AG10803 (cell line): Measurements from ENCODE around the gene MOCS1.

ENCODE experiments used
- DNase-seq: peaks from one replicate; pipeline ENCODE4 v3.0.0; 2010; ENCODE audit warnings: low read depth
- H3K4me3 ChIP-seq: 2 replicates; pipeline ENCODE4 v1.5.1; 2011; ENCODE audit warnings: mild to moderate bottlenecking, low read length, control low read depth
- CTCF ChIP-seq: conservative IDR thresholded peaks from 2 replicates; pipeline ENCODE4 v1.5.1; 2011; ENCODE audit warnings: mild to moderate bottlenecking, low read length, control low read depth, inconsistent platforms

Gene MOCS1

DNA sequence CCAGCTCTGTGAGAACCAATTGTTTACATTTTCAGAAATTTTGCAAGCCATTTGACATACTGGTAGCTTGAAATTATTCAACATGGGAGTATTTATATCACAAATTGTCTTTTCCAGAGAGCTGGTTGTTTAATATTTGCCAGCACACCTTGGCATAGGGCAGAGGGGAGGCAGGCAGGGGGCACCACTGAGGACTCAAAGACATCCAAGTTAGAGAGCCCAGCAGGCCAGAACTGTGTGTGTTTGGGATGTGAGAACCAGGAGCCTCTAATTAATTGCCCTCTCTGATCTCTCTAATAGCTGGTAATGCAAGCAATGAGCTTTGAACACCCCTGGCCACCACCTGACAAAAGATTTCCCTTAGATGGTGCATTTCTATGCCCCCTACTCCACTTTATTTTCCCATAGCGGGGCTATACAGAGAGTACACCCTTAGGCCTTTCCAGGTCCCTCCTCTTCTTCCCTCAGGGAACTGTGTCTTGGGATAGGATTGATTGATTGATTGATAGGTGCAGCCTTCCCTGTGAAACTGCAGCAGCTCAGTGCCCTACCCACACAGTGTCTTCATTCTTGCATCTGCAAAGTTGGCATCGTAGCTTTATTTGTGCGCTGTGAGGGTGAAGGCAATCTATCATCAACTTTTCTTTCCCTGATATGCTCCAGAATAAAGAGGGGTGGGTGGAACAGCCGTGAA, 29.2 kb downstream of the MOCS1 start:
- DNase-seq = no peak
- no peak overlapping the region for H3K4me3 ChIP-seq
- TF ChIP-seq CTCF = no peak

GRCh38 chr6:39903656-39904055, 30.6 kb downstream of the MOCS1 start:
- no peak for DNase-seq
- TF ChIP-seq CTCF = no peak
- H3K4me3 ChIP-seq = no peak overlapping the region

DNA sequence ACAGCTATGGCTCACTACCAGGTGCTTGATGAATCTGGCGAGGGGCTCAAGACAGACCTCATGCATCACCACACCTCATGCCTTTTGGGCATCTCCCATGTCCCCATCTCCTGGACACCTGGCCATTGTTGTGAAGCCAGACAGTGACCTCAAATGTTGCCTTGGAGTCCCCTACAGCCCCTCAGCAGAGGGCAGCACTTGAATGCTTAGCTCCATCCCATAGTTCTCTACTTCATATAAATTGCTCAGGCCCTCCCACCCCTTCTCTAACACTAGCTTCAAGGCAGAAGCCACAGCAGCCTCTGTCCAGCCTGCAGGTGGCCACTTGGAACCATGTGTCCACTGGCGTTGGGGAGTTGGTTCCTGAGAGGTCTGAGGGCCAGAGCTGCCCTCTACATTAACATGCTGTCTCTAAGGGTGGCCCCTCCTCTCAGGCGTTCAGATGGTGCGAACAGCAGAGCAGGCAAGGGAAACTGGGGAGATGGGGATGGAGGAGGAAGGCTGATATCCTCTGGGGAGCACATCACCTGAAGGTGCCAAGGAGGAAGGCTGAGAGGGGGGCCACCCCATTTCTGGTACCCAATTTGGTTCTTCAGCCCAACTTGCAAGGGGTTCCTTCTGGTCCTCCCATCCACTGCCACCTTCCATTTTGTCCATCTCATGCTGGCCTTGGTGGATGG, 31.3 kb downstream of the MOCS1 start:
- no peak for TF ChIP-seq CTCF
- H3K4me3 ChIP-seq = no peak overlapping the region
- no peak for DNase-seq

GRCh38 chr6:39902136-39902535, 32.1 kb downstream of the MOCS1 start:
- no peak overlapping the region for H3K4me3 ChIP-seq
- no peak for TF ChIP-seq CTCF
- no peak for DNase-seq

- no peak for DNase-seq
- H3K4me3 ChIP-seq = no peak overlapping the region
- no peak for TF ChIP-seq CTCF
Observed at GRCh38 chr6:39901670-39902069, 32.6 kb downstream of the MOCS1 start.

GRCh38 chr6:39901116-39901655, 33.1 kb downstream of the MOCS1 start:
- no peak for TF ChIP-seq CTCF
- H3K4me3 ChIP-seq = no peak overlapping the region
- DNase-seq = no peak
